NK-92 treated with Interleukin-12 subunit alpha and Interleukin-12 subunit beta, amount 100 ng/mL, for 24 hours (cell line): ENCODE measurements around the gene MARCHF4.
A peak's percentile ranks its signal among the peaks of the same experiment; 100 is the strongest.
"Not testable (repeated sequence)": the region's sequence is repeated elsewhere in the genome, so short reads cannot be mapped to it uniquely, and the experiment has no call there.

Source experiments
- DNase-seq: peaks from one replicate; lab custom pipeline; 2025; lab: John Stamatoyannopoulos, UW

MARCHF4 gene

DNA sequence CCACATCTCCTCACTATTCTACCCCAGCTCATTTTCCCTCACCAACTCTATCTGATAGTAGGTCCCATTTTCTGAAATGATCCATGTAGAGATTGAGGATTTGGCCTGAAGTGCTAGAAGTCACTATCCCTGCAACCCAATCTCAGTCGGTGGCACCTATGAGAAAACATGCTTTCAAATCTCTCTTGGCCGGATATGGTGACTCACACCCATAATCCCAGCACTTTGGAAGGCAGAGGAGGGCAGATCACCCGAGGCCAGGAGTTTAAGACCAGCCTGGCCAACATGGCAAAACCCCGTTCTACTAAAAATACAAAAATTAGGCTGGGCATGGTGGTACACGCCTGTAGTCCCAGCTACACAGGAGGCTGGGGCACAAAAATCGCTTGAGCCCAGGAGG lies 19.1 kb upstream of the MARCHF4 start:
- DNase-seq, result no peak

GRCh38 chr2:216389570-216389969 lies 17.3 kb upstream of the MARCHF4 start:
- DNase-seq, result no peak

DNA sequence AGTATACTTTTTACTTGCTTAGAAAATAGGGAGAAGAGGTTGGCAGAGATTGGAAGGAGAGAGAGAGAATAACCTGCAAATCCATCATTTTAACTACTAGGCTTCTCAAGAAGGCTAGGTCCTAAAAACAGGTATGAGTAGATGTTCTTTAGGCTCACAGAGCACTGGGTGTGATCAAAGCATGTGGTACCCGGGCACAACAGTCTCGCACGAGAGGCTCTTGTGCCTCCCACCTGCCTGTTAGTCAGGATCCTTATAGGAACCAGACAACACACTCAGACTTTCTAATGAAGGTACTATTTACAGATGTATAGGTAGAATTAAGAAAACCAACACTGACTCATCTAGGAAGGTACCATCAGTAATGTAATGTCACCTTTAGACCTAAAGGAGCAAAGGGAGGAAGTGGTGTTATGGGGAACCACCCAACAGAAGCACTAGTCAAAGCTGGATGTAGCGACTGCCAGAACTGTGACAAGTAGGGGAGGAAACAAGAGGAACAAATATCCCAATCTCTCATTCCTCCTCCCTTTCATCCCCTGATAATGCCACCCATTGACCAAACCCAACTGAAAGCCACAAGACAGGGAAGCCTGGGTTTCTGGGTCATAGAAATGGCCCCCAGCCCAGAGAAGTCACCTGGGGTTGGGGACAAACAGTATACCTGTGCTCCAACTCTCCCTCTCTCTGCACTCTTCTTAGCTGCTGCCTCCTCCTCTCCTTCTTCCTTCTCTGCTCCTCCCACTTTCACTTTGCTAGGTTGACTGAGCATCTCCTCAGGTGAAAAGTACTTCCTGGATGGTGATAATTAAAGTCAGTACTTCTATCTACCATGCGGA lies 16.0 kb upstream of the MARCHF4 start:
- no peak for DNase-seq

DNA sequence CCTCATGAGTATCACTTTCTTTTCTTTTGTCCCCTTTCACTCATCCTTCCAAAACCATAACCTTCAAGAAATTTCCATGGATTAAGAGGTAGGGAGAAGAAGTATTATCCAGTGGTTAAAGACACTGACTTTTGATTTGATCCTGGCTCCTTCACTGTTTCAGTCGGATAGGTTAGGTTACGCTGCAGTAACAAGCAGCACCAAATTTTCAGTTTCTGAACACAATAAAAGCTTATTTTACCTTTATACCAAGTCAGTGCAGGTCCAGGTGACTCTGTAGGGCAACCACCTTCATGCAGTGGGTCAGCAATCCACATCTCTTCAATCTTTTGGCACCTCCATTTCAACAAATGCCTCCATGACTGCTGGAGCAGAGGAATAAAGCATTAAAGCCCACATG lies 15.0 kb upstream of the MARCHF4 start:
- no peak for DNase-seq

DNA sequence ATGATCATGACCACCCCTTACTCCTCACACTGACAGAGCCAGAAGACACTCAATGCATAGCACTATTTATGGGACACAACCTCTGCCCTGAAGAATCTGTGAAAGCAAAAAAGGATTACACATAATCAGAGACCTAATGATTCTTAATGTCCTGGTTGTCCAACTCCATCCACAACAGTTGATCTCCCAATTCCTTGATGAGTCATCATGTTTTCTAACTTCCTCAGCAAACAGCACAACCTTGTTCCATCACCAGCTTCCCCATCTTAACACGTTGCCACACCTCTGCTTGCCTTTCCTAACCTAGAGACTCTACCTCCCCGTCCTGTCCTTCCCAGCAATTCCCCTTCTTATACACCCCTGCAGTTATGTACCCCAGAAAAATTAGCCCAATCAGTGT lies 13.2 kb upstream of the MARCHF4 start:
- no peak for DNase-seq

GRCh38 chr2:216384409-216384808 lies 12.1 kb upstream of the MARCHF4 start:
- DNase-seq, result not testable (repeated sequence)

DNA sequence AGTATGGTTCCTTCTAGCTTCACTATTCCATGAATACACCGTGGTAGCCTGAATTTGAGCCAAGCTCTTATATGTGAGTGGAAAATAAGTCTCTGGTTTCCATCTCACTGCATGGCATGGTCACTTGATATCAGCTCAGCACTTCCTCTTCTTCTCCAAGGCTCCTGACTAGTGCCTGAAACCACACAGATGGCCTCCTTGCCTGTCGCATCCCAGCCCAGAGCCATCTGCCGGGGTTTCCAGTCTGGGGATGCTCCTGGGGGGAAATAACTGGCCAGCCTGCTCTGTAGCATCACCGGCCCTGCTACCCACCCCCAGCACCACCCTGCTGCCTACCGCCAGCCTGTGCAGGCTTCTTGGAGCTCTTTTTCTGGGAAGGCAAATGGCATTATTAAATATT lies 7.7 kb upstream of the MARCHF4 start:
- no peak for DNase-seq

DNA sequence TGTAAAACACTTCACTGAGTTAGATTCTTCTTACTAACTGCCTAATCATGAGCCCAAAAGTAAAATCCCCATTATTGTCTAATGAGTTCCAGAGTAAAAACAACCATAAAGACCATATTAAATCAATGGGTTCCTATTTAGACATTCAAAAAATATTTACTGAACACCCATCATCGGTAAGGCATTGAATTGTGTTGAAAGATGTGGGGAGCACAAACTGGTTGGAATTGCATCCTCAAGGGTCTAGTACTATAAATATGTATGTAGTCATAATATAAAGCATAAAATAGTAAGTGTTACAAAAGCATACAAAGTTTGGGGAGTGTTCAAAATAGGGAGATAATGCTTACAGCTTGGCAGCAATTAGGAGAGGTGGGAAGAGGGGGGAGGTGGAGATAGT lies 3.0 kb upstream of the MARCHF4 start:
- DNase-seq, result no peak

GRCh38 chr2:216373896-216374295 lies 1.6 kb upstream of the MARCHF4 start:
- DNase-seq, result no peak

GRCh38 chr2:216372761-216373291 lies 543 bp upstream of the MARCHF4 start:
- DNase-seq, result no peak

GRCh38 chr2:216370961-216371712 lies 1.1 kb downstream of the MARCHF4 start:
- DNase-seq, result no peak

GRCh38 chr2:216369821-216370220 lies 2.5 kb downstream of the MARCHF4 start:
- DNase-seq, result no peak

DNA sequence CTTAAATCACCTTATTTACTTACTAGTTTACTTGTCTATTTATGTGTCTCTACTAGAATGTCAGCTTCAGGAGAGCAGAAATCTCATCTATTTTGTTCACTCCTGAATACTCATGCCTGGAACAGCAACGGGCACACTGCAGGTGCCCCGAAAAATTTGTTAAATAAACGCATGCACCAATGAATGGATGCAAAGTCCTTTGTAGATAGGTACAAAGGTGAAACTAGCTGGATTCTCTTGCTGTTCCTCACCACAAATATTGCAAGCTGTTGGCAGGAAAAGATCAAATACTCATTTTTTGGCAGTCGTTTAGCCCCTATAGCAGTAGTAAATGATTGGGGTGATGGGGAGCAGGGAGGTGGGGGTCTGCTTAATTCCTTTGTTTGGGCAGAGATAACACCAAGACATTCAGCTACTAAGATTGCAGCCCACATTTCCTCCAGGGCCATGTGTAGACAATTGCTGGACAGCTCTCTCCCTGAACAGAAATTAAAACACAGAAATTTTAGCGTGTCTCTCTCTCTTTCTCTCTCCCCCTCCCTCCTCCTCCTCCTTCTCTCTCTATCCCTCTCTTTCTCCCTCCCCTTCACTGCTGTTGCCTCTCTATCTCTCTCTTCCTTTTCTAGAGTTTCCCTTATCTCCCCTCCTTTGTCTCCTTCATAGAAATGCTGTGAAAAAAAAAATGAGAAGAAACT lies 5.4 kb downstream of the MARCHF4 start:
- DNase-seq, result no peak

DNA sequence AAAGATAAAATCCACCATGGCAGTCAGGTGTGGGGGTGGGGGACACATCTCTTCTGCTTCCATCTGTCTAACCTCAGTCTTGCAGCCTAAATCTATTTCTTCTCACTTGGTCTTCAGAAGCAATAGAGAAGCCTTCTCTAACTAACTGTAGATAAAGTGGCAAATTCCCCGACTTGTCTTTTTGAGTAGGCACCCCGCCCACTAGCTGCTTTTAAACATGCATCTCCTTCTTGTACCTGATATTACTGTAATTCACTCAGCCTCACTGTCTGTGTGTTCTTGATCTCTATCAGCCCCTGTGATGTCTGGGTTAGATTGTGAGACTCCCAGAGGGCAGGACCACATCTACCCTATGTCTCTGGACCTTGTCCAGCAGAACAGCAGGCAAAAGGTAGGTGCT lies 6.8 kb downstream of the MARCHF4 start:
- DNase-seq, result no peak

DNA sequence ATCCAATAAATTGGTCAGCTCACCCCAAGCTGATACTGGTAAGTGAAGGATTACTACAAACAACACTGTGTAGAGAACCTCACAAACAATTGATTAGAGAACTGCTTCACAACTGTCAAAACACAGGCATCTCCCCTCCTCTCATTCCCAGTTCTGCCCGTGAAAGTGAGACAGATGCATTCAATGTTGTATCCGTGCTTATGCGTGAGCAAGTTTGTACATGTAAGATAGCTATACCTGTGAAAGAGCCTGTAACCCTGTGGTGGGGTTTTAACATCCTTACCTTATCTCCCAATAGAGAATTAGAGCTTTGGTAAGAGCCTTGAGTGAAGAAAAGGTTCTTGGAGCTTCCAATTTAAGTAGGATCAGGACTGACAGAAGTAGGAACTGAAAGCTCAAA lies 9.1 kb downstream of the MARCHF4 start:
- DNase-seq, result no peak

- DNase-seq, result no peak
These were observed 9.6 kb downstream of the MARCHF4 start for GRCh38 chr2:216362730-216363129.

DNA sequence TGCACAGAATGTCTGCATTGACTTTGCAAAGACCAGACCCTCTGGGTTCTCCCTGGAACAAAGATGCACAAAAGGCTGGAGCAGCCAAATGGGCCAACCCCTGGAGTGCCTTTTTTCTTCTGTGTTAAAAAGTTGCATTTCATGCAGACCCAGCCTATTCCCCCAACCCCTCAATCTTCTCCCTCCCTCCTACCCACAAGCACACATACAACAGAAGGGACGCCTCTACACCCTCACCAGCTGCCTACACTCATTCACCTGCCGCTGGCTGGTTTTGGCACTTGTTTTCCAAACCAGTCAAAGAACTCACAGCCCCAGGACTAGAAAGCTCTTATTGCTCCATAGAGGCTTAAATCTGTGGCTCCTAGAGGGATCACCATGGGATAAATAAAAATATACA lies 16.6 kb downstream of the MARCHF4 start:
- DNase-seq, result no peak

GRCh38 chr2:216354306-216354705 lies 18.0 kb downstream of the MARCHF4 start:
- DNase-seq, result no peak

DNA sequence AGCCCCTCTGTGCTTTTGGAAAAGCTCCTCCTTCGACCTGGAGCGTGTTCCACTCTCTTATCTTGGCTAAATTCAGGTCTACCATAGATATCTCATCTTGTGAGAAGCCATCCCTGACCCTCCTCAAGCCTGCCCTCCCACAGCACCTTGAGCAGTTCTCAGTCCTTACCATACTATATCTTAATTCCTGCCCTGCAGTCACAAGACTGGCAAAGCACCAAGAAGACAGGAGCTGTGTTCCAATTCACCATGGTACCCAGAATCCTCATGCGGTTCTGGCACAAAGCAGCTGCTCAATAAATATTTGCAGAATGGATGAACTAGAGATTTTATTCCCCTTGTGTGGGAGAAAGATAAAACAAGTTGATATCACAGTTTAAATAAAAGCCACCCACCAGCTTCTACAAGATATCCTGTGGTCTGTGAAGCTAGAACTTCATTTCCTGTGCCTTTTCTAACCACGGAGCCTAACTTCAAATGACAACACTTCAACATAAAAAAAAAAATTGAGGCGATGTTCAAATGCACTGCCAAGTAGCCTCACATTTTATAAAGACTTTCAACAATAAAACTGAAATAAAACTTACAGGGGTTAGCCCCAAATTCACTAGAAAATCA lies 19.5 kb downstream of the MARCHF4 start:
- no peak for DNase-seq

GRCh38 chr2:216351172-216351925 lies 20.9 kb downstream of the MARCHF4 start:
- DNase-seq, result no peak

GRCh38 chr2:216350214-216350791 lies 22.0 kb downstream of the MARCHF4 start:
- DNase-seq, result peak; percentile 7
